Measurements from ENCODE around the gene KCNK4.

The KCNK4 gene

GRCh38 chr11:64306563-64306875, 15.4 kb downstream of the KCNK4 start:
- no peak for TF ChIP-seq TCF12 (IDR thresholded peaks at IDR 0.05; ENCODE audit: low read depth)
- TF ChIP-seq USF1 (IDR thresholded peaks at IDR 0.05), result no peak
- no peak for TF ChIP-seq EP300 (IDR thresholded peaks at IDR 0.05; ENCODE audit: borderline replicate concordance)
- TF ChIP-seq REST (IDR thresholded peaks at IDR 0.05; ENCODE audit: low read depth), result no peak
- TF ChIP-seq TEAD4 (IDR thresholded peaks at IDR 0.05), result no peak
- TF ChIP-seq NFIC (IDR thresholded peaks at IDR 0.05), result no peak
- no peak for TF ChIP-seq EGR1 (IDR thresholded peaks at IDR 0.05)
- TF ChIP-seq FOXM1 (IDR thresholded peaks at IDR 0.05; ENCODE audit: borderline replicate concordance, low read depth), result no peak
- TF ChIP-seq TAF1 (IDR thresholded peaks at IDR 0.05; ENCODE audit: low read depth), result no peak
- TF ChIP-seq CREB1 (IDR thresholded peaks at IDR 0.05; ENCODE audit: low read depth), result no peak
- no peak for TF ChIP-seq MAX (IDR thresholded peaks at IDR 0.05)
- no peak for TF ChIP-seq YY1 (IDR thresholded peaks at IDR 0.05; ENCODE audit: low read depth)
- no peak for TF ChIP-seq RAD21 (IDR thresholded peaks at IDR 0.05; ENCODE audit: low read depth)
- TF ChIP-seq CEBPB (IDR thresholded peaks at IDR 0.05), result no peak

GRCh38 chr11:64306876-64307622, 15.9 kb downstream of the KCNK4 start:
- TF ChIP-seq TAF1 (IDR thresholded peaks at IDR 0.05; ENCODE audit: low read depth), result no peak
- TF ChIP-seq MAX (IDR thresholded peaks at IDR 0.05), result no peak
- TF ChIP-seq YY1 (IDR thresholded peaks at IDR 0.05; ENCODE audit: low read depth), result no peak
- TF ChIP-seq CEBPB (IDR thresholded peaks at IDR 0.05), result peak; percentile 56; the same call in 1 of the 2 replicates
- no peak for TF ChIP-seq USF1 (IDR thresholded peaks at IDR 0.05)
- TF ChIP-seq EP300 (IDR thresholded peaks at IDR 0.05; ENCODE audit: borderline replicate concordance), result no peak

GRCh38 chr11:64312947-64313346, 21.8 kb downstream of the KCNK4 start:
- TF ChIP-seq CEBPB (IDR thresholded peaks at IDR 0.05) (no peak), ZBTB7A (IDR thresholded peaks at IDR 0.05; ENCODE audit: low read depth) (no peak), YY1 (IDR thresholded peaks at IDR 0.05; ENCODE audit: low read depth) (no peak), TCF12 (IDR thresholded peaks at IDR 0.05; ENCODE audit: low read depth) (no peak)

GRCh38 chr11:64313491-64314145, 22.5 kb downstream of the KCNK4 start:
- TF ChIP-seq EP300 (IDR thresholded peaks at IDR 0.05; ENCODE audit: borderline replicate concordance) (no peak), YY1 (IDR thresholded peaks at IDR 0.05; ENCODE audit: low read depth) (no peak), TEAD4 (IDR thresholded peaks at IDR 0.05) (no peak), TAF1 (IDR thresholded peaks at IDR 0.05; ENCODE audit: low read depth) (no peak), CREB1 (IDR thresholded peaks at IDR 0.05; ENCODE audit: low read depth) (no peak), NFIC (IDR thresholded peaks at IDR 0.05) (no peak), REST (IDR thresholded peaks at IDR 0.05; ENCODE audit: low read depth) (no peak), RAD21 (IDR thresholded peaks at IDR 0.05; ENCODE audit: low read depth) (no peak), MAX (IDR thresholded peaks at IDR 0.05) (no peak), EGR1 (IDR thresholded peaks at IDR 0.05) (no peak), FOXM1 (IDR thresholded peaks at IDR 0.05; ENCODE audit: borderline replicate concordance, low read depth) (no peak), ZBTB7A (IDR thresholded peaks at IDR 0.05; ENCODE audit: low read depth) (no peak), USF1 (IDR thresholded peaks at IDR 0.05) (no peak), TCF12 (IDR thresholded peaks at IDR 0.05; ENCODE audit: low read depth) (no peak), CEBPB (IDR thresholded peaks at IDR 0.05) (no peak)

GRCh38 chr11:64314146-64314804, 23.2 kb downstream of the KCNK4 start:
- no peak for TF ChIP-seq TCF12 (IDR thresholded peaks at IDR 0.05; ENCODE audit: low read depth)

Measured in Ishikawa (cell line).